ENCODE measurements around the gene FAM117A.
A peak's percentile ranks its signal among the peaks of the same experiment; 100 is the strongest.
"Not testable (repeated sequence)": the region's sequence is repeated elsewhere in the genome, so short reads cannot be mapped to it uniquely, and the experiment has no call there.

Gene FAM117A

DNA sequence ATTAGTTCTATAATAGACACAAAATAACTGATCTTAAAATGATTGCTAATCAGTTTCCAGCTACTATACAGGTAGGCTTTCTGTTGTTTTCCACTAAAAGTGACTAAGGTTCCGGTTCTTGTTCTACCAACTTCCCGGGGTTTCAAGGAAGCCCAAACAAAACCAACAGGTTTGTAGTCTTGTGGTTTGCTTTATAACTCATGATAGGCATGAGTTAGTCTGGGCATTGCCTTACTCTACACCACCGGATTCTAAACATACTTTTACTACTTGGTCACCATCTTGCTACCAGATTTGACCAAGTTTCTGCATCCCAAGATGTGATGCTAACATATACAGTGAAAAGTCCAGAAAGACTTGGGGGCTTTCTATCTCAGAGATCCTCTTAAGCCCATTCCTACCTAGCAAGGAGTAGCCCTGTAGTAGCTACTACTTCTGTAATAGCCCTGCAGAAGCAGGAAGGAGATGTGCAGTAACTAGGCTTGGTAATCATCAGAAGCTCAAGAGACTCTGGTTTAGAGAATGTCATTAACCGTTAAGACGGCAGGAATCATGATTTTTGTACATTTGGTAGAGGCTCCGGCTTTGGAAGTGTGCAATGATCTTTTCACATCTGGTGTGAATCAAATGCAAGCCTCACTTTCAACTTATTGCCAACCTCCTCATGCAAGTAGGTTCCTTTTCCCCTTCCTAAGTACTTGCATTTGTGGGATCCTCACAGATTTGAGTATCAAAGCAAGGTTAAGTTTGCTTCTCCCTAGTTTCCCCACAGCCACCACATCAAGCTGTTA lies 1.6 kb downstream of the FAM117A start:
- no peak for DNase-seq

DNA sequence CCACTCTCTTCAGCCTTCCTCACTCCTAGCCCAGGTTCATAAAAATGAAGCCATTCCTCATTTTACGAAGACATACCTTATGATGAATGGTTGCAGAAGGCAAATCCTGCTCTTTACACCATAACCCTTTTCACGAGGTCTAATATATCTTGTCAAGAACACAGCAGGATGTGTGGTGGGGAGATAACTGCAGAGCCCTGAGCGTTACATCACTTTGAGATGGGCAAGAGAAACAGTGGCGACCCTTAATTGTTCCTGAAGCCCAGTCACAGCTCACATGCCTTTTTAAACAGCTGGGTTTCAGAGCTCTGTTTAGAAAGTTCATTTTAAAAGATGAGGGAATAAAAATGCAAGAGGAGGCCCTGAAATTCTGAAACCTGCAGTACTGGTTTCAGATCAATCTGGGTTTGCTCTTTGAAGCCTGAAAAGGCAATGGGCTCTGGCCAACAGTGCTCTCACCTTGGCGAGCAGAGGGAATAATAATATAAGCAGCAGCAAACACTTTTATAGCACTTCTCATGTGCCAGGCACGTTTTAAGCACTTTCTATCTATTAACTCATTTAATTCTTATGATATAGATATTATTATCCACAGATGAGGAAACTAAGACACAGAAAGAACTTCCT lies 2.9 kb downstream of the FAM117A start:
- DNase-seq: no peak

- DNase-seq: no peak
Observed at GRCh38 chr17:49760296-49760695, 3.6 kb downstream of the FAM117A start.

GRCh38 chr17:49759203-49759602 lies 4.7 kb downstream of the FAM117A start:
- DNase-seq: no peak

GRCh38 chr17:49758464-49759010 lies 5.4 kb downstream of the FAM117A start:
- not testable (repeated sequence) for DNase-seq

DNA sequence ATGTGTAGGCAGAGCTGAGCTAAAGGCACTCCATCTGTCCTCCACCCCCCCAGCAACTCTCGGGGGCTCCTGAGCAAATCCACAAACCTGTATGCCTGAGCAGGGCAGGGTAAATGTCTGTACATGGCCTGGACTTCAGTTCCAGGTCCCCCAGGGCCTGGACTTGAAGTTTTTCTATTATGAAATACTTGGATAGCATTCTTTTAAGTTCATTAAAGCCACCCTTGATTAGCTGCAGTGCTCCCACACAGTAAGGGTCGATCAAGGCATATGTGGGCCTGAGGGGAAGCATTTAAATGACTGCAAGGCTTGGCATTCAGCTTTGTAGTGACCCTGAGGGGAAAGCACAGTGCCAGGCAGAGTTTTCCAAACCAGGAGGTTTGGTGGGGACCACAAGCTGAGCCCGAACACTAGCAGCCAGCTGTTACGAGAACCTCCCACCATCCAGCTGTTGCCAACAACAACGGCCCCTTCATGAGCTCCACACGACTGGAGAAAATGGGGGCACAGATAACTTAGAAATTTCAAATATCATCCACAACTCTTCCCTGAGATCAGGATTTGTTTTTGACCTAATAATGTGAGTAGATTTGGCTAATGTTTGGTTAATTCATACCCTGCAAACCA lies 6.7 kb downstream of the FAM117A start:
- no peak for DNase-seq

GRCh38 chr17:49756323-49757150 lies 7.4 kb downstream of the FAM117A start:
- no peak for DNase-seq

DNA sequence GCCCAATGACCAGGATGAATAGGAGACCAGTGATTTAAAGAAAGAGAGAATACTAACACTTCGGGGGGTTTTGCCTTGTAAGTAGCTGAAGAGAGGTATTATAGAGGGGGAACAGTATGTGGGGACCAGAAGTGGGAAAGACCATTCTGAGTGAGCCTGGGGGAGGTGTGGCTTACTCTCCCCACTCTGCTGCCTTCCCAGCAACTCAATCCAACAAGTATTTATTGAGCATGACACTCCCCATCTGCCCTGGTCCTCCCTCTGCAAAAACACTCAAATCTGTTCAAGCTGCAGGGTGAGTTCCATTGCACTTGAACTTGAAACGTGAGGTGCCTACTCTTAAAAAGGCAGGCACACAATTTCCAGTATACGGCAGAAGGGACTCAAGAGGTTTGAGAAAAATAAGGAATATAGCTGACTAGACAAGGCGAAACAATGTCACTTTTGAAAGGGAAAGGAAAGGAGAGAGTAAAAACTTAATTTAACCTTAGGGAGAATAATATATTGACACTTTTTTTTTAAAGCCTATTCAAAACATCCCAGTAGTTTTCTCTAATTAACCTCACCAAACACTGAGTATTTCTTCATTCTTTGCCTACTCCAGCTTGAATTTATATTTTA lies 8.2 kb downstream of the FAM117A start:
- DNase-seq: no peak

DNA sequence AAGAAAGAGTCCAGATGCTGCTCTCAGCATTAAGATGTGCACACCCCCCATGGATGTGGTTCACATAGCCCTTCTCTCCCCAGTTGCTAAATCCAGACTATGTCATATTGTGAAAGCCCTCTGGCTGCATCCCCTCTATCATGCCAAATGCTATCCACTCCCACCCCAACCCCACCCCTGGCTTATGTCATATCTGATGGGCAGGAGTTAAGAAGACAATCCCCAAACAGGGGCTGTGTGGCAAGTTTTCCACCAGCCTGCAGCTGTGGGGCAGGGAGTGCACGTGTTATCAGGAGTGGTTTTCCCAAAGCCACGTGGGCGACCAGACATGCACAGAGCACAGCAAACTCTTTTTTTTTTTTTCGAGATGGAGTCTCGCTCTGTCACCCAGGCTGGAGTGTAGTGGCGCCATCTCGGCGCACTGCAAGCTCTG lies 10.0 kb downstream of the FAM117A start:
- DNase-seq: no peak

GRCh38 chr17:49752508-49752907 lies 11.4 kb downstream of the FAM117A start:
- no peak for DNase-seq

GRCh38 chr17:49749730-49750129 lies 14.2 kb downstream of the FAM117A start:
- DNase-seq: no peak

DNA sequence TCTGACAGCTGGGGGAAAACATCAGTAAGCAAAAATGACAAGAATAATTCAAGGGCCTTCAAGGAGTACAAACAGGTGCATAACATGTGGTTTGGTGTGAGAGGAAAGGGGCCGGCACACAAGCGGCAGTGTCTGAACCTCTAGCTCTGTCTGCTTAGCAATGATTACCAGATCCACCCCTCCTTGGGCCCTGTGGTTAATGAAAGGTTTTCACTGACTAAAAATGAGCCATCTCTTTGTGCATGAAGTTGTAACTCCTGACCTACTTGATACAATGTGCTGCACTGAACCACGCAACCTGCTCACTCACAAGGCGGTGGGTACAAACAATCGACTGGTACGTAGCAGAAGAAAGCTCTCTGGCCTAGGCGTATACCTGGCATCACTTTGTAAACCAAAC lies 15.1 kb downstream of the FAM117A start:
- DNase-seq: no peak

GRCh38 chr17:49748223-49748622 lies 15.7 kb downstream of the FAM117A start:
- DNase-seq: no peak

DNA sequence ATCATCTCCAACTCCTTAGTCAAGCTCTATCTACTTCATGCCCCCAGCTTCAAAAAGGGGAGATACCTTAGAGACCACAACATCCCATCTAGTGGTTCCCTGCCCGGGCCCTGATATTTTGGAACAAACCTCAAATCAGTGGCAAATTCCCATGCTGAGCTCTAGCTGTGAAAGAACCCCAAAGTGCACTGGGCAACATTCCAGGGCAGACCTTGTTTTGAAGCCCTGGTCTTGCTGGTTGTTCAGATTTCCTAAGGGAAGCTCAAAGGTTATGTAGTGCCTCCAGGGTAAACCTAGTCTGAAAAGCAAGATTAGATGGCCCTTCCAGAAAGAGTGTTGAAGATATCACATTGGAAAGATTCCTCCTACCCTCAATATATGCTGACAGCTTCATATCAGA lies 16.3 kb downstream of the FAM117A start:
- DNase-seq: no peak

DNA sequence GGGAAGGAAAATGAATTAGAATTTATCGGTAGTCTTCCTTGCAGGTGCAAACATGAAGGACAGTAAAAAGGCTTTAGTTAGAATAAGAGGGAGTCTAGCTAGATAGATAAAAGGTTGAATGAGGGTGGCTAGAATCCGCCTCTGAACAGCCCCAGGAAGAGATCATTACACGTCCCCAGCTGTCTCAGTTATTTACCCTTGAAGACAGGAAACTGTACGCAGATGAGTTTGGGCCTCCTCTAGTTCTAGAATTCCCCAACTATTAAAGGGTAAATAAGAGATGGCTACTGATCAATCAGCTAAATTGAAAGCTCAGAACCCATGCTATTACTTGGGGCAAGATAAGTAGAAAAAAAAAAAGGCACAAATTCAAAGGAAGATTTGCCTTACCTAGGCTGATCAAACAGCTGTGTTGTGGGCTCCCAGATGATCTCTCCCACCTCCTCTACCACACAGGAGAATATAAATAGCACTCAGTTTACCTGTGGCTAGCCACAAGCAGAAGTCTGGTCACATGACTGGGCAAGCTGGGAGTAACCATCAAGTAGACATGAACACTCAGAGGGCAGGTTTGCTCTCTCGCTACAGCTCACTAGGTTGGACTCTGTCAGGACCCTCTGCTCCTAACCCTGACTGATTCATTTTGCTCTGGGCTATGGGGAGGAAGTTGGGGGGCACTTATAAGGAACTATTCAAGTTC lies 17.0 kb downstream of the FAM117A start:
- DNase-seq: no peak

- no peak for DNase-seq
Observed at GRCh38 chr17:49745175-49746139, 18.5 kb downstream of the FAM117A start.

- no peak for DNase-seq
Observed at GRCh38 chr17:49742166-49742638, 21.7 kb downstream of the FAM117A start.

DNA sequence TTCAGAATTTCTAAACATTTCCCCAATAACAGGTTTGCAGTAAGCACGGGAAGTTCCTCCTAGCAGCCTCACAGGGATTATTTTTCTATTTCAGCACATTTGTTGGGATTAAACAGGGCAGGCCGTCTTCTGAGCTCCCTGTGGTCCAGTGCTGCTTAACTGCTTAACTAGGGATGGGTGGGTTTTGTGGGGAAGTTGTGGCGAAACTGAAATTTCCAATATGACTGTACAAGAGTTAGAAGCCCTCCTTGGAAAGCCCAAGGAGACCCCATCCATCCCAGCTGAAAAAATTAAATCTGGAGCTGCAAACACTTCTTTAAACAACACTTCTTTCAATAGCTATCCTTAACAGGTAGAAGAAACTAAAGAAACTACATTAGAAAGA lies 22.2 kb downstream of the FAM117A start:
- no peak for DNase-seq

- DNase-seq: peak; percentile 36
Observed at GRCh38 chr17:49741009-49741691, 22.8 kb downstream of the FAM117A start.
